GM12865 (cell line): ENCODE measurements around the gene LAMC2.

Experiments
- DNase-seq: peaks from one replicate; pipeline ENCODE4 v3.0.0; 2010; ENCODE audit warnings: low read depth
- H3K4me3 ChIP-seq: 2 replicates; pipeline ENCODE4 v1.5.1; 2011; ENCODE audit warnings: mild to moderate bottlenecking, low read depth, low read length, control low read depth
- TF ChIP-seq, protein P1 (sequence below): IDR thresholded peaks from 2 replicates; pipeline ENCODE4 v1.5.1; 2011; ENCODE audit warnings: low read length, control low read depth, low read depth, inconsistent platforms; ENCODE audit not compliant: insufficient read depth; ENCODE audit errors: missing control alignments

LAMC2 gene

DNA sequence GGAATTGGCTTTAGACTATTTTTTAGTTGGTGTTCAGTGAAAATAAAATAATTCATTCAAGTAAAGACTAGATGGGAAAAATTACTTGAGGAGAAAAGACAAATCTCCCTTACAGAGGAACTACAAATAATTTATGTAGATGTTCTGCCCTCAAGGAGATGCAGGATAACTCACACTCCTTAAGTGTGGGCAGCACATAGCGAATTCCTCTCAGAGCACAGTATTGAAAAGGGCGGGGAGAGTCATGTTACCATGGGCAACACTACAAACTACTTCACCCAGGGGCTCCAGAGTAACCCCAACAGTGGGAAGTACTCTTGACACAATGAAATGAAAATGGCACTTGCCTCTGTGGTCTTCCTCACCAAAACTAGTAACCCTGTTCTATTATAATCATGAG lies 20.6 kb upstream of the LAMC2 start:
- no peak overlapping the region for H3K4me3 ChIP-seq
- no peak for DNase-seq
- TF ChIP-seq, protein P1, sequence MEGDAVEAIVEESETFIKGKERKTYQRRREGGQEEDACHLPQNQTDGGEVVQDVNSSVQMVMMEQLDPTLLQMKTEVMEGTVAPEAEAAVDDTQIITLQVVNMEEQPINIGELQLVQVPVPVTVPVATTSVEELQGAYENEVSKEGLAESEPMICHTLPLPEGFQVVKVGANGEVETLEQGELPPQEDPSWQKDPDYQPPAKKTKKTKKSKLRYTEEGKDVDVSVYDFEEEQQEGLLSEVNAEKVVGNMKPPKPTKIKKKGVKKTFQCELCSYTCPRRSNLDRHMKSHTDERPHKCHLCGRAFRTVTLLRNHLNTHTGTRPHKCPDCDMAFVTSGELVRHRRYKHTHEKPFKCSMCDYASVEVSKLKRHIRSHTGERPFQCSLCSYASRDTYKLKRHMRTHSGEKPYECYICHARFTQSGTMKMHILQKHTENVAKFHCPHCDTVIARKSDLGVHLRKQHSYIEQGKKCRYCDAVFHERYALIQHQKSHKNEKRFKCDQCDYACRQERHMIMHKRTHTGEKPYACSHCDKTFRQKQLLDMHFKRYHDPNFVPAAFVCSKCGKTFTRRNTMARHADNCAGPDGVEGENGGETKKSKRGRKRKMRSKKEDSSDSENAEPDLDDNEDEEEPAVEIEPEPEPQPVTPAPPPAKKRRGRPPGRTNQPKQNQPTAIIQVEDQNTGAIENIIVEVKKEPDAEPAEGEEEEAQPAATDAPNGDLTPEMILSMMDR: no peak

GRCh38 chr1:183166454-183166853 lies 19.6 kb upstream of the LAMC2 start:
- no peak overlapping the region for H3K4me3 ChIP-seq
- DNase-seq: no peak
- TF ChIP-seq, protein P1: no peak

GRCh38 chr1:183167676-183168075 lies 18.4 kb upstream of the LAMC2 start:
- TF ChIP-seq, protein P1: no peak
- no peak overlapping the region for H3K4me3 ChIP-seq
- no peak for DNase-seq

GRCh38 chr1:183168308-183168707 lies 17.8 kb upstream of the LAMC2 start:
- no peak overlapping the region for H3K4me3 ChIP-seq
- TF ChIP-seq, protein P1: no peak
- DNase-seq: no peak

- DNase-seq: no peak
- TF ChIP-seq, protein P1: no peak
- no peak overlapping the region for H3K4me3 ChIP-seq
Observed at GRCh38 chr1:183173828-183174227, 12.2 kb upstream of the LAMC2 start.

DNA sequence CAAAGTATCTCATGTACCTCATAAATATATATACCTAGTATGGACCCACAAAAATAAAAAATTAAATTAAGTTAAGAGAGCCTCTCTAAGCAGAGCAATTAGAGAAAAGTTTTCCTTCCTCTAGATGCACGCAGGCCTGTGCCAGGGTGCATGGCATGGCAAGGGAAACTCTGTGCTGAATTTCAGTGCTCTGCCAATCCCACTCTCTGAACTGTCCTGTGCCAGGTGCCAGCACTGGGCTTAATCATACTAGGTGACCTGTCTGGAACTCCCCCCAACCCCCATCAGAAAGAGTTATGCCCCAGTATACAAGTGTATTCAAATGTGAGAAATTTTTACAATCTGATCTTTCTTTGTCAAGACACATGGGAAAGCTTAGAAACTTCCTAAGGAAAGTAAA lies 10.4 kb upstream of the LAMC2 start:
- TF ChIP-seq, protein P1: no peak
- no peak overlapping the region for H3K4me3 ChIP-seq
- no peak for DNase-seq

DNA sequence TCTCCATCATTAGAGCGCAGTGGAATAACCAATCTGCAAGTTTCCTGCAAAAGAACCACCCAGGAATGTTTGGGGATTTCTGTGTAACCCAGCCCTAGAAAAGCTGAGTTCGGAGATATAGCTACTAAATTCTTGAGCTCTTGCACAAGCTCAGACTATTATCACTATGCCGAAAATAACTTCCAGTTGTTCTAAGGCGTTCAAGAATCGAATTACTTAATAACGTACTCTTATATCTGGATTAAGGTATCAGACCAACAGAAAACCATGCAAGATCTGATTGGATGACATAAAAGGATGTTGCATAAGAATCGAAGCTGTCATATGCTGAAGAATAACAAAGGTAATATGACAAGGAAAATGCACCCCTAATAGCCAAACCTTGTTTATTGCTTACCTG lies 7.5 kb upstream of the LAMC2 start:
- DNase-seq: no peak
- TF ChIP-seq, protein P1: no peak
- H3K4me3 ChIP-seq: no peak overlapping the region
